Effector memory CD8-positive, alpha-beta T cell (primary cell): ENCODE measurements around the gene YWHAE.
A peak's percentile ranks its signal among the peaks of the same experiment; 100 is the strongest.
"Not testable (repeated sequence)": the region's sequence is repeated elsewhere in the genome, so short reads cannot be mapped to it uniquely, and the experiment has no call there.

ENCODE experiments used
- ATAC-seq: fragments of 150-1000 bp; cut with Tn5 transposase; replicated peaks from 2 replicates; pipeline ENCODE4 v1.10.0; 2021; ENCODE audit warnings: mild to moderate bottlenecking, moderate library complexity
- DNase-seq, 3 experiments: peaks; one replicate each; pipeline ENCODE4 v3.0.0; 2021
- H3K27ac Mint-ChIP-seq, 2 donors: one replicate each; pipeline ENCODE4 v1.8.0; 2022; ENCODE audit warnings: mild to moderate bottlenecking in 2 of 2, mixed read lengths in 2 of 2, moderate library complexity in 2 of 2
- H3K27me3 Mint-ChIP-seq, 2 donors: one replicate each; pipeline ENCODE4 v1.8.0; 2022; ENCODE audit warnings: mixed read lengths in 2 of 2
- H3K36me3 Mint-ChIP-seq: one replicate; pipeline ENCODE4 v1.8.0; 2022; ENCODE audit warnings: mild to moderate bottlenecking, moderate library complexity, mixed read lengths; ENCODE audit not compliant: insufficient read depth
- H3K4me1 Mint-ChIP-seq, 2 donors: one replicate each; pipeline ENCODE4 v1.8.0; 2022; ENCODE audit warnings: low read depth in 2 of 2, mixed read lengths in 2 of 2
- H3K4me3 Mint-ChIP-seq, 2 donors: one replicate each; pipeline ENCODE4 v1.8.0; 2022; ENCODE audit warnings: mild to moderate bottlenecking in 2 of 2, mixed read lengths in 2 of 2, moderate library complexity in 2 of 2
- H3K9me3 Mint-ChIP-seq, 2 donors: one replicate each; pipeline ENCODE4 v1.8.0; 2022; ENCODE audit warnings: mixed read lengths in 2 of 2

YWHAE gene

GRCh38 chr17:1422885-1423284 lies 22.9 kb upstream of the YWHAE start:
- Mint-ChIP-seq H3K27me3 (no peaks in the 10 kb centered on the region), H3K4me3 (no peak overlapping the region), H3K4me1 (peaks cover 6 to 13% of the 10 kb centered on the region in 2 donors), H3K27ac (peak overlapping the region in 1 of 2 donors; percentile 39), H3K36me3 (peaks cover 31% of the 10 kb centered on the region), H3K9me3 (no peaks in the 10 kb centered on the region)
- no peak for ATAC-seq
- no peak for DNase-seq

- Mint-ChIP-seq H3K27ac (no peak overlapping the region), H3K9me3 (no peaks in the 10 kb centered on the region), H3K4me1 (peaks cover 6 to 13% of the 10 kb centered on the region in 2 donors), H3K27me3 (no peaks in the 10 kb centered on the region), H3K4me3 (no peak overlapping the region), H3K36me3 (peaks cover 38% of the 10 kb centered on the region)
- no peak for ATAC-seq
- no peak for DNase-seq
Measured at GRCh38 chr17:1421470-1421869, 21.4 kb upstream of the YWHAE start.

GRCh38 chr17:1420981-1421380 lies 21.0 kb upstream of the YWHAE start:
- no peaks in the 10 kb centered on the region for H3K27me3 Mint-ChIP-seq
- no peaks in the 10 kb centered on the region for H3K9me3 Mint-ChIP-seq
- no peak overlapping the region for H3K4me3 Mint-ChIP-seq
- no peak overlapping the region for H3K27ac Mint-ChIP-seq
- H3K4me1 Mint-ChIP-seq: peaks cover 4 to 12% of the 10 kb centered on the region in 2 donors
- peaks cover 40% of the 10 kb centered on the region for H3K36me3 Mint-ChIP-seq
- DNase-seq (no peak), ATAC-seq (no peak)

- DNase-seq: no peak
- H3K9me3 Mint-ChIP-seq: no peaks in the 10 kb centered on the region
- peaks cover 3 to 4% of the 10 kb centered on the region in 2 donors for H3K4me1 Mint-ChIP-seq
- peaks cover 39% of the 10 kb centered on the region for H3K36me3 Mint-ChIP-seq
- ATAC-seq: no peak
- no peaks in the 10 kb centered on the region for H3K27me3 Mint-ChIP-seq
- H3K27ac Mint-ChIP-seq: no peak overlapping the region
- H3K4me3 Mint-ChIP-seq: no peak overlapping the region
Measured at GRCh38 chr17:1420163-1420562, 20.1 kb upstream of the YWHAE start.

GRCh38 chr17:1418476-1418875 lies 18.5 kb upstream of the YWHAE start:
- not testable (repeated sequence) for H3K27me3 Mint-ChIP-seq, ATAC-seq, H3K4me1 Mint-ChIP-seq, H3K27ac Mint-ChIP-seq, H3K9me3 Mint-ChIP-seq, H3K4me3 Mint-ChIP-seq, DNase-seq
- H3K36me3 Mint-ChIP-seq: peaks cover 35% of the 10 kb centered on the region

- no peak for DNase-seq
- Mint-ChIP-seq H3K4me1 (peaks cover 0 to 3% of the 10 kb centered on the region in 2 donors), H3K27ac (no peak overlapping the region), H3K9me3 (no peaks in the 10 kb centered on the region), H3K27me3 (no peaks in the 10 kb centered on the region), H3K36me3 (peaks cover 21% of the 10 kb centered on the region), H3K4me3 (no peak overlapping the region)
- ATAC-seq: no peak
Measured at GRCh38 chr17:1416414-1416813, 16.4 kb upstream of the YWHAE start.

GRCh38 chr17:1414634-1415033 lies 14.6 kb upstream of the YWHAE start:
- H3K27ac Mint-ChIP-seq: no peak overlapping the region
- H3K9me3 Mint-ChIP-seq: no peaks in the 10 kb centered on the region
- H3K36me3 Mint-ChIP-seq: peaks cover 9% of the 10 kb centered on the region
- no peak for ATAC-seq
- H3K4me1 Mint-ChIP-seq: peaks cover 0 to 3% of the 10 kb centered on the region in 2 donors
- no peak overlapping the region for H3K4me3 Mint-ChIP-seq
- no peak for DNase-seq
- no peaks in the 10 kb centered on the region for H3K27me3 Mint-ChIP-seq

GRCh38 chr17:1414001-1414574 lies 14.1 kb upstream of the YWHAE start:
- Mint-ChIP-seq H3K27me3 (no peaks in the 10 kb centered on the region), H3K27ac (no peak overlapping the region), H3K9me3 (no peaks in the 10 kb centered on the region), H3K36me3 (peaks cover 9% of the 10 kb centered on the region), H3K4me3 (no peak overlapping the region), H3K4me1 (peaks cover 0 to 3% of the 10 kb centered on the region in 2 donors)
- DNase-seq (no peak), ATAC-seq (no peak)

GRCh38 chr17:1413281-1413791 lies 13.3 kb upstream of the YWHAE start:
- ATAC-seq (no peak), DNase-seq (no peak)
- no peak overlapping the region for H3K4me3 Mint-ChIP-seq
- peaks cover 9% of the 10 kb centered on the region for H3K36me3 Mint-ChIP-seq
- peaks cover 0 to 3% of the 10 kb centered on the region in 2 donors for H3K4me1 Mint-ChIP-seq
- no peaks in the 10 kb centered on the region for H3K9me3 Mint-ChIP-seq
- no peak overlapping the region for H3K27ac Mint-ChIP-seq
- H3K27me3 Mint-ChIP-seq: no peaks in the 10 kb centered on the region

- Mint-ChIP-seq H3K36me3 (peaks cover 7% of the 10 kb centered on the region), H3K27me3 (no peaks in the 10 kb centered on the region), H3K4me3 (no peak overlapping the region), H3K4me1 (peaks cover 0 to 3% of the 10 kb centered on the region in 2 donors), H3K9me3 (no peaks in the 10 kb centered on the region), H3K27ac (no peak overlapping the region)
- DNase-seq (no peak), ATAC-seq (no peak)
Measured at GRCh38 chr17:1412185-1413110, 12.4 kb upstream of the YWHAE start.

GRCh38 chr17:1402262-1402586 lies 2.2 kb upstream of the YWHAE start:
- Mint-ChIP-seq H3K9me3 (no peaks in the 10 kb centered on the region), H3K27me3 (no peaks in the 10 kb centered on the region), H3K27ac (no peak overlapping the region)

GRCh38 chr17:1398931-1399678 lies 917 bp downstream of the YWHAE start:
- peak overlapping the region; percentile 98 to 99 for H3K27ac Mint-ChIP-seq
- peaks cover 39% of the 10 kb centered on the region for H3K36me3 Mint-ChIP-seq
- no peaks in the 10 kb centered on the region for H3K27me3 Mint-ChIP-seq
- ATAC-seq (peak; percentile 26), DNase-seq (peak in 2 of 3 experiments; percentile 4 to 25)
- H3K4me1 Mint-ChIP-seq: peaks cover 26 to 36% of the 10 kb centered on the region in 2 donors
- H3K9me3 Mint-ChIP-seq: no peaks in the 10 kb centered on the region
- H3K4me3 Mint-ChIP-seq: peak overlapping the region; percentile 100

More at GRCh38 chr17:1402262-1402586, 2.2 kb upstream of the YWHAE start:
- DNase-seq (no peak), ATAC-seq (no peak)
- Mint-ChIP-seq H3K36me3 (peaks cover 20% of the 10 kb centered on the region), H3K4me1 (peaks cover 17 to 20% of the 10 kb centered on the region in 2 donors), H3K4me3 (no peak overlapping the region)

GRCh38 chr17:1398028-1398427 lies 2.0 kb downstream of the YWHAE start:
- Mint-ChIP-seq H3K36me3 (peaks cover 44% of the 10 kb centered on the region), H3K27ac (peak overlapping the region; percentile 98 to 99), H3K4me1 (peaks cover 33 to 39% of the 10 kb centered on the region in 2 donors), H3K27me3 (no peaks in the 10 kb centered on the region), H3K9me3 (no peaks in the 10 kb centered on the region), H3K4me3 (peak overlapping the region; percentile 100)
- DNase-seq (no peak), ATAC-seq (no peak)
